SK-N-SH treated with all-trans-retinoic acid at 6 μM for 48 hours (cell line): ENCODE measurements around the gene GABARAP.
A peak's percentile ranks its signal among the peaks of the same experiment; 100 is the strongest.

Experiments
- ATAC-seq: fragments of 200-7000 bp; cut with Tn5 transposase; 3 replicates; pipeline ENCODE4 v1.9.1; 2020; ENCODE audit warnings: mild to moderate bottlenecking, moderate library complexity
- ARNTL ChIP-seq: fragments of 450-650 bp; formaldehyde crosslinking; IDR thresholded peaks from 2 replicates; pipeline ENCODE4 v1.5.0; 2020; ENCODE audit warnings: low read depth, mild to moderate bottlenecking, moderate library complexity, borderline replicate concordance
- BACH2 ChIP-seq: fragments of 250-450 bp; sonication (Bioruptor Pico); IDR thresholded peaks from 2 replicates; pipeline ENCODE4 v1.9.0; 2021; ENCODE audit warnings: mild to moderate bottlenecking, borderline replicate concordance
- CSDC2 ChIP-seq: fragments of 250-450 bp; sonication (Bioruptor Pico); IDR thresholded peaks from 2 replicates; pipeline ENCODE4 v1.5.0; 2020; ENCODE audit warnings: mild to moderate bottlenecking, moderate library complexity
- ESRRG ChIP-seq: fragments of 250-450 bp; sonication (Bioruptor Pico); IDR thresholded peaks from 2 replicates; pipeline ENCODE4 v1.6.1; 2021; ENCODE audit warnings: mild to moderate bottlenecking
- GLIS3 ChIP-seq: fragments of 250-450 bp; sonication (Bioruptor Pico); IDR thresholded peaks from 2 replicates; pipeline ENCODE4 v1.5.0; 2020; ENCODE audit warnings: mild to moderate bottlenecking, moderate library complexity
- ISL1 ChIP-seq: fragments of 250-450 bp; sonication (Bioruptor Pico); IDR thresholded peaks from 2 replicates; pipeline ENCODE4 v2.1.2; 2022; ENCODE audit warnings: mild to moderate bottlenecking, moderate library complexity
- OSR1 ChIP-seq: fragments of 250-450 bp; sonication (Bioruptor Pico); IDR thresholded peaks from 2 replicates; pipeline ENCODE4 v1.8.0; 2022; ENCODE audit warnings: moderate library complexity, mild to moderate bottlenecking, inconsistent platforms
- PPARA ChIP-seq: fragments of 250-450 bp; sonication (Bioruptor Pico); IDR thresholded peaks from 2 replicates; pipeline ENCODE4 v1.5.0; 2020; ENCODE audit warnings: mild to moderate bottlenecking, borderline replicate concordance
- RARB ChIP-seq: fragments of 250-450 bp; sonication (Bioruptor Pico); IDR thresholded peaks from 2 replicates; pipeline ENCODE4 v1.8.0; 2021; ENCODE audit warnings: mild to moderate bottlenecking, moderate library complexity
- SNAI2 ChIP-seq: fragments of 250-450 bp; sonication (Bioruptor Pico); IDR thresholded peaks from 2 replicates; pipeline ENCODE4 v1.5.0; 2020; ENCODE audit warnings: mild to moderate bottlenecking, moderate library complexity
- TCF4 ChIP-seq: fragments of 250-450 bp; sonication (Bioruptor Pico); IDR thresholded peaks from 2 replicates; pipeline ENCODE4 v1.8.0; 2021; ENCODE audit warnings: mild to moderate bottlenecking, moderate library complexity, borderline replicate concordance
- TOX ChIP-seq: fragments of 250-450 bp; sonication (Bioruptor Pico); IDR thresholded peaks from 2 replicates; pipeline ENCODE4 v1.8.0; 2021; ENCODE audit warnings: mild to moderate bottlenecking, moderate library complexity, borderline replicate concordance
- ZC3H10 ChIP-seq: fragments of 250-450 bp; sonication (Bioruptor Pico); IDR thresholded peaks from 2 replicates; pipeline ENCODE4 v1.5.1; 2021; ENCODE audit warnings: mild to moderate bottlenecking, moderate library complexity
- ZFP3 ChIP-seq: fragments of 250-450 bp; sonication (Bioruptor Pico); IDR thresholded peaks from 2 replicates; pipeline ENCODE4 v1.5.0; 2020; ENCODE audit warnings: mild to moderate bottlenecking, moderate library complexity
- ZNF565 ChIP-seq: fragments of 450-650 bp; formaldehyde crosslinking; conservative IDR thresholded peaks from 2 replicates; pipeline ENCODE4 v1.5.0; 2020; ENCODE audit warnings: low read depth, mild to moderate bottlenecking, moderate library complexity
- ZNF70 ChIP-seq: fragments of 450-650 bp; formaldehyde crosslinking; IDR thresholded peaks from 2 replicates; pipeline ENCODE4 v1.5.0; 2020; ENCODE audit warnings: mild to moderate bottlenecking, moderate library complexity
- ZNF8 ChIP-seq: fragments of 450-650 bp; formaldehyde crosslinking; IDR thresholded peaks from 2 replicates; pipeline ENCODE4 v1.5.0; 2020; ENCODE audit warnings: mild to moderate bottlenecking, moderate library complexity
- TF ChIP-seq, protein P1 (sequence below): fragments of 250-450 bp; sonication (Bioruptor Pico); IDR thresholded peaks from 2 replicates; pipeline ENCODE4 v1.5.0; 2020; ENCODE audit warnings: mild to moderate bottlenecking, moderate library complexity
- TF ChIP-seq, protein P2 (sequence below): fragments of 250-450 bp; sonication (Bioruptor Pico); IDR thresholded peaks from 2 replicates; pipeline ENCODE4 v1.8.0; 2021; ENCODE audit warnings: low read depth, mild to moderate bottlenecking, moderate library complexity, borderline replicate concordance
- TF ChIP-seq, protein P3 (sequence below): fragments of 250-450 bp; sonication (Bioruptor Pico); IDR thresholded peaks from 2 replicates; pipeline ENCODE4 v1.8.0; 2020; ENCODE audit warnings: mild to moderate bottlenecking, moderate library complexity, borderline replicate concordance
- TF ChIP-seq, protein P4 (sequence below): fragments of 250-450 bp; sonication (Bioruptor Pico); IDR thresholded peaks from 2 replicates; pipeline ENCODE4 v1.5.1; 2020; ENCODE audit warnings: low read depth, mild to moderate bottlenecking, moderate library complexity
- TF ChIP-seq, protein P5 (sequence below): fragments of 250-450 bp; sonication (Bioruptor Pico); IDR thresholded peaks from 2 replicates; pipeline ENCODE4 v1.5.1; 2021; ENCODE audit warnings: mild to moderate bottlenecking, moderate library complexity

GABARAP gene

DNA sequence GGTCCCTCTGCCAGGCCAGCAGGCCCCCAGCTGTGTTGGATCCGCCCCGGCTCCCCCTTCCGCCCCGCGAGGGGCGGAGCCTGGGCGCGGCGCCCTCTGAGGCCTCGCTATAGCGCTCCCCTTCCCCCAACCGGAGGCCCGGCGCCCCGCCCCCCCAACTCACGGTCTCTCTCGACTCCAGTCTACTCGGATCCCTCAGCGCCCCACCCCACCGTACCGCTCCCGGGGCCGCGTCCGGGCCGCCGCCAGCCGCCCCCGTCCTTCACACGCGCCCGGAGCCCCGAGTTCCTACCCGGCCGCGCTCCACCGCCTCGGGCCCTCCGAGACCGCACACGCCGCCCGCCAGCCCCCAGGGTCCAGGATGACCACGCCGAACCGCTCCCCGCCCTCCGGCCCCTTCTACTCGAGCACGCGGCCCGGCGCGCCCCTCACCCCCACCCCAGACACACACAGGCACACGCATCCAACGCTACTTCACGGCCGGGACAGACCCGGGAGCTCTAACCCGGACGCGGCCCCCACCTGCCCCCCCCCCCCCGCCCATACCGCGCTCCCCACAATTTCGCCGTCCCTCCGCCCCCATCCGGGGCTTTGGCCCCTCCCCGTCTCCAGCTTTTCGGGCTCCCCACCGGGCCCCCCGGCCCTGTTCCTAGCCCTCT, 4.4 kb downstream of the GABARAP start:
- TF ChIP-seq BACH2, result no peak
- no peak for TF ChIP-seq TCF4 (CRISPR knock-in tag)
- TF ChIP-seq ZNF8 (CRISPR knock-in tag), result no peak
- TF ChIP-seq ZFP3 (CRISPR knock-in tag), result no peak
- no peak for TF ChIP-seq PPARA
- TF ChIP-seq ESRRG (CRISPR knock-in tag), result no peak
- no peak for TF ChIP-seq ARNTL (CRISPR knock-in tag)
- TF ChIP-seq ZNF70, result no peak
- TF ChIP-seq, protein P1, sequence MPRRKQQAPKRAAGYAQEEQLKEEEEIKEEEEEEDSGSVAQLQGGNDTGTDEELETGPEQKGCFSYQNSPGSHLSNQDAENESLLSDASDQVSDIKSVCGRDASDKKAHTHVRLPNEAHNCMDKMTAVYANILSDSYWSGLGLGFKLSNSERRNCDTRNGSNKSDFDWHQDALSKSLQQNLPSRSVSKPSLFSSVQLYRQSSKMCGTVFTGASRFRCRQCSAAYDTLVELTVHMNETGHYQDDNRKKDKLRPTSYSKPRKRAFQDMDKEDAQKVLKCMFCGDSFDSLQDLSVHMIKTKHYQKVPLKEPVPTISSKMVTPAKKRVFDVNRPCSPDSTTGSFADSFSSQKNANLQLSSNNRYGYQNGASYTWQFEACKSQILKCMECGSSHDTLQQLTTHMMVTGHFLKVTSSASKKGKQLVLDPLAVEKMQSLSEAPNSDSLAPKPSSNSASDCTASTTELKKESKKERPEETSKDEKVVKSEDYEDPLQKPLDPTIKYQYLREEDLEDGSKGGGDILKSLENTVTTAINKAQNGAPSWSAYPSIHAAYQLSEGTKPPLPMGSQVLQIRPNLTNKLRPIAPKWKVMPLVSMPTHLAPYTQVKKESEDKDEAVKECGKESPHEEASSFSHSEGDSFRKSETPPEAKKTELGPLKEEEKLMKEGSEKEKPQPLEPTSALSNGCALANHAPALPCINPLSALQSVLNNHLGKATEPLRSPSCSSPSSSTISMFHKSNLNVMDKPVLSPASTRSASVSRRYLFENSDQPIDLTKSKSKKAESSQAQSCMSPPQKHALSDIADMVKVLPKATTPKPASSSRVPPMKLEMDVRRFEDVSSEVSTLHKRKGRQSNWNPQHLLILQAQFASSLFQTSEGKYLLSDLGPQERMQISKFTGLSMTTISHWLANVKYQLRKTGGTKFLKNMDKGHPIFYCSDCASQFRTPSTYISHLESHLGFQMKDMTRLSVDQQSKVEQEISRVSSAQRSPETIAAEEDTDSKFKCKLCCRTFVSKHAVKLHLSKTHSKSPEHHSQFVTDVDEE (CRISPR knock-in tag), result no peak
- no peak for TF ChIP-seq ZC3H10
- no peak for TF ChIP-seq TOX (CRISPR knock-in tag)
- TF ChIP-seq ISL1 (CRISPR knock-in tag), result no peak
- TF ChIP-seq, protein P2, sequence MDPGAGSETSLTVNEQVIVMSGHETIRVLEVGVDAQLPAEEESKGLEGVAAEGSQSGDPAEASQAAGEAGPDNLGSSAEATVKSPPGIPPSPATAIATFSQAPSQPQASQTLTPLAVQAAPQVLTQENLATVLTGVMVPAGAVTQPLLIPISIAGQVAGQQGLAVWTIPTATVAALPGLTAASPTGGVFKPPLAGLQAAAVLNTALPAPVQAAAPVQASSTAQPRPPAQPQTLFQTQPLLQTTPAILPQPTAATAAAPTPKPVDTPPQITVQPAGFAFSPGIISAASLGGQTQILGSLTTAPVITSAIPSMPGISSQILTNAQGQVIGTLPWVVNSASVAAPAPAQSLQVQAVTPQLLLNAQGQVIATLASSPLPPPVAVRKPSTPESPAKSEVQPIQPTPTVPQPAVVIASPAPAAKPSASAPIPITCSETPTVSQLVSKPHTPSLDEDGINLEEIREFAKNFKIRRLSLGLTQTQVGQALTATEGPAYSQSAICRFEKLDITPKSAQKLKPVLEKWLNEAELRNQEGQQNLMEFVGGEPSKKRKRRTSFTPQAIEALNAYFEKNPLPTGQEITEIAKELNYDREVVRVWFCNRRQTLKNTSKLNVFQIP (CRISPR knock-in tag), result no peak
- no peak for TF ChIP-seq RARB (CRISPR knock-in tag)
- TF ChIP-seq, protein P3, sequence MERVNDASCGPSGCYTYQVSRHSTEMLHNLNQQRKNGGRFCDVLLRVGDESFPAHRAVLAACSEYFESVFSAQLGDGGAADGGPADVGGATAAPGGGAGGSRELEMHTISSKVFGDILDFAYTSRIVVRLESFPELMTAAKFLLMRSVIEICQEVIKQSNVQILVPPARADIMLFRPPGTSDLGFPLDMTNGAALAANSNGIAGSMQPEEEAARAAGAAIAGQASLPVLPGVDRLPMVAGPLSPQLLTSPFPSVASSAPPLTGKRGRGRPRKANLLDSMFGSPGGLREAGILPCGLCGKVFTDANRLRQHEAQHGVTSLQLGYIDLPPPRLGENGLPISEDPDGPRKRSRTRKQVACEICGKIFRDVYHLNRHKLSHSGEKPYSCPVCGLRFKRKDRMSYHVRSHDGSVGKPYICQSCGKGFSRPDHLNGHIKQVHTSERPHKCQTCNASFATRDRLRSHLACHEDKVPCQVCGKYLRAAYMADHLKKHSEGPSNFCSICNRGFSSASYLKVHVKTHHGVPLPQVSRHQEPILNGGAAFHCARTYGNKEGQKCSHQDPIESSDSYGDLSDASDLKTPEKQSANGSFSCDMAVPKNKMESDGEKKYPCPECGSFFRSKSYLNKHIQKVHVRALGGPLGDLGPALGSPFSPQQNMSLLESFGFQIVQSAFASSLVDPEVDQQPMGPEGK (CRISPR knock-in tag), result no peak
- no peak for TF ChIP-seq SNAI2 (CRISPR knock-in tag)
- TF ChIP-seq, protein P4, sequence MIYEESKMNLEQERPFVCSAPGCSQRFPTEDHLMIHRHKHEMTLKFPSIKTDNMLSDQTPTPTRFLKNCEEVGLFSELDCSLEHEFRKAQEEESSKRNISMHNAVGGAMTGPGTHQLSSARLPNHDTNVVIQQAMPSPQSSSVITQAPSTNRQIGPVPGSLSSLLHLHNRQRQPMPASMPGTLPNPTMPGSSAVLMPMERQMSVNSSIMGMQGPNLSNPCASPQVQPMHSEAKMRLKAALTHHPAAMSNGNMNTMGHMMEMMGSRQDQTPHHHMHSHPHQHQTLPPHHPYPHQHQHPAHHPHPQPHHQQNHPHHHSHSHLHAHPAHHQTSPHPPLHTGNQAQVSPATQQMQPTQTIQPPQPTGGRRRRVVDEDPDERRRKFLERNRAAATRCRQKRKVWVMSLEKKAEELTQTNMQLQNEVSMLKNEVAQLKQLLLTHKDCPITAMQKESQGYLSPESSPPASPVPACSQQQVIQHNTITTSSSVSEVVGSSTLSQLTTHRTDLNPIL (CRISPR knock-in tag), result no peak
- ATAC-seq, result peak; percentile 3

DNA sequence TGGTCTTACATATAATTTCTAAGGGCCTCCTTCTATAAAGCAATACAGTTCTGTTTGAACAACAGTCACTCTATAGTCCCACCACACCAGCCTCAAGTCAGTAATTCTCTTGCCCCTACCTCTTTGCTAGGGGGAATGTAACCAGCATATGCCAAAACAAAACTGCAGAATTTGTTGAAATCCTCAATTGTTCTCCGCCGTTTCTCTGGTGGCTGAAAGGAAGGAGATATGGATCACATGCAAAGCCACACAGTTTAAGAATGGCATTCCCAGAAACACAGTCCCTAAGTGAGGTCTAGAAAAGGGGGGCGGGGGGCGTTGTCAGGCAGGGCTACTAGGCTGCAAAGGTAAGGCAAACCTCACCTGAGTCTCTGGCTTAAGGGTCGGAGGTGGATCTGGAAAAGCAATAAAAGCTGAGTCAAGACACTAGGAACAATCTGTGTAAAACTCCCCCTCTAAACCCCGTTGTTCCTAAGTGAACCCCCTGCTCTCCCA, 4.9 kb downstream of the GABARAP start:
- TF ChIP-seq, protein P2 (CRISPR knock-in tag), result no peak
- no peak for TF ChIP-seq ZNF8 (CRISPR knock-in tag)
- TF ChIP-seq SNAI2 (CRISPR knock-in tag), result no peak
- TF ChIP-seq TCF4 (CRISPR knock-in tag), result no peak
- TF ChIP-seq, protein P5, sequence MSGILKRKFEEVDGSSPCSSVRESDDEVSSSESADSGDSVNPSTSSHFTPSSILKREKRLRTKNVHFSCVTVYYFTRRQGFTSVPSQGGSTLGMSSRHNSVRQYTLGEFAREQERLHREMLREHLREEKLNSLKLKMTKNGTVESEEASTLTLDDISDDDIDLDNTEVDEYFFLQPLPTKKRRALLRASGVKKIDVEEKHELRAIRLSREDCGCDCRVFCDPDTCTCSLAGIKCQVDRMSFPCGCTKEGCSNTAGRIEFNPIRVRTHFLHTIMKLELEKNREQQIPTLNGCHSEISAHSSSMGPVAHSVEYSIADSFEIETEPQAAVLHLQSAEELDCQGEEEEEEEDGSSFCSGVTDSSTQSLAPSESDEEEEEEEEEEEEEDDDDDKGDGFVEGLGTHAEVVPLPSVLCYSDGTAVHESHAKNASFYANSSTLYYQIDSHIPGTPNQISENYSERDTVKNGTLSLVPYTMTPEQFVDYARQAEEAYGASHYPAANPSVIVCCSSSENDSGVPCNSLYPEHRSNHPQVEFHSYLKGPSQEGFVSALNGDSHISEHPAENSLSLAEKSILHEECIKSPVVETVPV (CRISPR knock-in tag), result no peak
- TF ChIP-seq GLIS3 (CRISPR knock-in tag), result no peak
- no peak for TF ChIP-seq ESRRG (CRISPR knock-in tag)
- TF ChIP-seq CSDC2 (CRISPR knock-in tag), result no peak
- no peak for TF ChIP-seq TOX (CRISPR knock-in tag)
- no peak for TF ChIP-seq ISL1 (CRISPR knock-in tag)
- TF ChIP-seq OSR1 (CRISPR knock-in tag), result no peak
- no peak for TF ChIP-seq RARB (CRISPR knock-in tag)
- TF ChIP-seq ZFP3 (CRISPR knock-in tag), result no peak
- no peak for TF ChIP-seq ZNF70
- TF ChIP-seq BACH2, result no peak
- TF ChIP-seq, protein P3 (CRISPR knock-in tag), result no peak
- no peak for TF ChIP-seq ZNF565 (CRISPR knock-in tag)

More for the DNA sequence above, 4.9 kb downstream of the GABARAP start:
- ATAC-seq, result no peak
